Measurements from ENCODE around the gene VCAN.

Gene VCAN

GRCh38 chr5:83547161-83547560 is 75.6 kb downstream of the VCAN start:
- DNase-seq, result no peak
- Histone ChIP-seq H3K4me3 (ENCODE audit: low read depth, low read length) (no peak overlapping the region), H3K27ac (no peak overlapping the region), H3K9me3 (ENCODE audit: severe bottlenecking) (no peaks in the 10 kb centered on the region), H3K27me3 (ENCODE audit: insufficient read depth, low read depth, severe bottlenecking) (no peaks in the 10 kb centered on the region), H3K36me3 (no peaks in the 10 kb centered on the region)
- no peak for TF ChIP-seq CTCF (IDR thresholded peaks at IDR 0.05; ENCODE audit: low read depth, low read length)

GRCh38 chr5:83547889-83548288 is 76.3 kb downstream of the VCAN start:
- no peak overlapping the region for H3K4me3 ChIP-seq (ENCODE audit: low read depth, low read length)
- no peaks in the 10 kb centered on the region for H3K36me3 ChIP-seq

GRCh38 chr5:83548581-83548980 is 77.0 kb downstream of the VCAN start:
- no peak for DNase-seq
- H3K36me3 ChIP-seq, result no peaks in the 10 kb centered on the region
- TF ChIP-seq CTCF (IDR thresholded peaks at IDR 0.05; ENCODE audit: low read depth, low read length), result no peak
- H3K4me3 ChIP-seq (ENCODE audit: low read depth, low read length), result no peak overlapping the region
- H3K27me3 ChIP-seq (ENCODE audit: insufficient read depth, low read depth, severe bottlenecking), result no peaks in the 10 kb centered on the region
- no peak overlapping the region for H3K27ac ChIP-seq
- H3K9me3 ChIP-seq (ENCODE audit: severe bottlenecking), result no peaks in the 10 kb centered on the region

More at GRCh38 chr5:83547889-83548288, 76.3 kb downstream of the VCAN start:
- no peak for TF ChIP-seq CTCF (IDR thresholded peaks at IDR 0.05; ENCODE audit: low read depth, low read length)
- DNase-seq, result no peak
- H3K27ac ChIP-seq, result no peak overlapping the region
- H3K27me3 ChIP-seq (ENCODE audit: insufficient read depth, low read depth, severe bottlenecking), result no peaks in the 10 kb centered on the region
- no peaks in the 10 kb centered on the region for H3K9me3 ChIP-seq (ENCODE audit: severe bottlenecking)

- no peak for TF ChIP-seq CTCF (IDR thresholded peaks at IDR 0.05; ENCODE audit: low read depth, low read length)
- DNase-seq, result no peak
- H3K4me3 ChIP-seq (ENCODE audit: low read depth, low read length), result no peak overlapping the region
- no peaks in the 10 kb centered on the region for H3K27me3 ChIP-seq (ENCODE audit: insufficient read depth, low read depth, severe bottlenecking)
- no peak overlapping the region for H3K27ac ChIP-seq
- no peaks in the 10 kb centered on the region for H3K36me3 ChIP-seq
- no peaks in the 10 kb centered on the region for H3K9me3 ChIP-seq (ENCODE audit: severe bottlenecking)
These were observed 77.5 kb downstream of the VCAN start for GRCh38 chr5:83549076-83549475.

GRCh38 chr5:83549674-83550073 is 78.1 kb downstream of the VCAN start:
- no peak overlapping the region for H3K4me3 ChIP-seq (ENCODE audit: low read depth, low read length)
- H3K36me3 ChIP-seq, result no peaks in the 10 kb centered on the region

More at GRCh38 chr5:83549674-83550073, 78.1 kb downstream of the VCAN start:
- no peak overlapping the region for H3K27ac ChIP-seq
- no peaks in the 10 kb centered on the region for H3K27me3 ChIP-seq (ENCODE audit: insufficient read depth, low read depth, severe bottlenecking)
- no peaks in the 10 kb centered on the region for H3K9me3 ChIP-seq (ENCODE audit: severe bottlenecking)
- DNase-seq, result no peak
- TF ChIP-seq CTCF (IDR thresholded peaks at IDR 0.05; ENCODE audit: low read depth, low read length), result no peak
